PFSK-1 (cell line): ENCODE data around the gene CHD9NB.
A peak's percentile ranks its signal among the peaks of the same experiment; 100 is the strongest.

Source experiments
- FOXP2 ChIP-seq: optimal IDR thresholded peaks from 2 replicates; pipeline ENCODE3; 2011; ENCODE audit warnings: borderline replicate concordance, control low read depth, inconsistent platforms; ENCODE audit not compliant: insufficient read depth; ENCODE audit errors: extremely low read length, extremely low read depth
- POLR2AphosphoS5 ChIP-seq: IDR thresholded peaks from 2 replicates; pipeline ENCODE4 v1.6.1; 2012; ENCODE audit warnings: low read depth, mild to moderate bottlenecking, control low read depth, low read length, moderate library complexity
- TAF1 ChIP-seq: IDR thresholded peaks from 2 replicates; pipeline ENCODE4 v1.6.1; 2012; ENCODE audit warnings: low read length, control low read depth, borderline replicate concordance; ENCODE audit not compliant: insufficient read depth

- no peak for TF ChIP-seq POLR2AphosphoS5
- TF ChIP-seq TAF1 = no peak
- TF ChIP-seq FOXP2 = peak; percentile 73
Observed at GRCh38 chr16:53099318-53100130, 46.8 kb upstream of the CHD9NB start.
